ENCODE results near the gene TMEM131L. TPM values are rescaled to one million over a fixed set of nuclear protein-coding genes. Genes with fewer than 3 reads are reported as not detected.

Gene TMEM131L
- total and polyA plus RNA-seq, 8 donors, result 2.4 to 40.0 (median 13.6) TPM

DNA sequence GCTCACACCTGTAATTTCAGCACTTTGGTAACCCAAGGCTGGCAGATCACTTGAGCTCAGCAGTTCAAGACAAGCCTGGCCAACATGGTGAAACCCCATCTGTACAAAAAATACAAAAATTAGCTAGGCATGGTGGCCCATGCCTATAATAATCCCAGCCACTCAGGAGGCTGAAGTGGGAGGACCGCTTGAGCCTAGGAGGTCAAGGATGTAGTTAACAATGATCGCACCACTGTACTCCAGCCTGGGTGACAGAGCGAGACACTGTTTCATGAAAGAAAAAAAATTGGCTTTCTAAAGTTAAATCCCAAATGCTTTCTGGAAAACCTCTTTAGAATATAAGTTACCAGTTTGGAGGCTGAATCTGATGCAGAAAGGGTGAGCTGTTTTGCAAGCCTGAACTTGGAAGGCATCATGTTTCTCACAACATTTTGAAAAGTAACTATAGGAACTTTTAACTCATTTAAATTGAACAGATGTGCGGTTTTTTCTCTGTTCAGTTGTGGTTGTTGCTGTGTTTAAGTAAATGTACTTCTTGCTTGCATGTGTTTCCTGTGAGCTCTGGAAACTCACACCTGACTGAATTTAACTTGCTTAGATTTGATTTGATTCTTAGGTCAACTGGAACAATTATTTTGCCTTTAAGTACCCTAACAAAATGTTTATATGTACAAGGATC lies 39.8 kb upstream of the TMEM131L start:
- peak in 1 of 2 donors; percentile 44 for DNase-seq
- no peaks in the 10 kb centered on the region for H3K36me3 ChIP-seq
- no peak overlapping the region for H3K4me3 ChIP-seq
- TF ChIP-seq EP300 (IDR thresholded peaks at IDR 0.05) (no peak), POLR2A (IDR thresholded peaks at IDR 0.05) (no peak), POLR2AphosphoS5 (IDR thresholded peaks at IDR 0.05) (no peak)
- TF ChIP-seq, protein P1, sequence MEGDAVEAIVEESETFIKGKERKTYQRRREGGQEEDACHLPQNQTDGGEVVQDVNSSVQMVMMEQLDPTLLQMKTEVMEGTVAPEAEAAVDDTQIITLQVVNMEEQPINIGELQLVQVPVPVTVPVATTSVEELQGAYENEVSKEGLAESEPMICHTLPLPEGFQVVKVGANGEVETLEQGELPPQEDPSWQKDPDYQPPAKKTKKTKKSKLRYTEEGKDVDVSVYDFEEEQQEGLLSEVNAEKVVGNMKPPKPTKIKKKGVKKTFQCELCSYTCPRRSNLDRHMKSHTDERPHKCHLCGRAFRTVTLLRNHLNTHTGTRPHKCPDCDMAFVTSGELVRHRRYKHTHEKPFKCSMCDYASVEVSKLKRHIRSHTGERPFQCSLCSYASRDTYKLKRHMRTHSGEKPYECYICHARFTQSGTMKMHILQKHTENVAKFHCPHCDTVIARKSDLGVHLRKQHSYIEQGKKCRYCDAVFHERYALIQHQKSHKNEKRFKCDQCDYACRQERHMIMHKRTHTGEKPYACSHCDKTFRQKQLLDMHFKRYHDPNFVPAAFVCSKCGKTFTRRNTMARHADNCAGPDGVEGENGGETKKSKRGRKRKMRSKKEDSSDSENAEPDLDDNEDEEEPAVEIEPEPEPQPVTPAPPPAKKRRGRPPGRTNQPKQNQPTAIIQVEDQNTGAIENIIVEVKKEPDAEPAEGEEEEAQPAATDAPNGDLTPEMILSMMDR (IDR thresholded peaks at IDR 0.05), result no peak
- 82 to 91% (median 90%) methylated on average over 4 of the region's 4 CpGs for WGBS, 5 donors
- no peak overlapping the region for H3K27ac ChIP-seq
- no peaks in the 10 kb centered on the region for H3K9me3 ChIP-seq
- H3K27me3 ChIP-seq, result no peaks in the 10 kb centered on the region
- peaks cover 0 to 14% (median 2%) of the 10 kb centered on the region in 4 donors for H3K4me1 ChIP-seq
- intact Hi-C loops (cut with DNase I; ENCODE audit: low total_unique reads), result no loop called here

DNA sequence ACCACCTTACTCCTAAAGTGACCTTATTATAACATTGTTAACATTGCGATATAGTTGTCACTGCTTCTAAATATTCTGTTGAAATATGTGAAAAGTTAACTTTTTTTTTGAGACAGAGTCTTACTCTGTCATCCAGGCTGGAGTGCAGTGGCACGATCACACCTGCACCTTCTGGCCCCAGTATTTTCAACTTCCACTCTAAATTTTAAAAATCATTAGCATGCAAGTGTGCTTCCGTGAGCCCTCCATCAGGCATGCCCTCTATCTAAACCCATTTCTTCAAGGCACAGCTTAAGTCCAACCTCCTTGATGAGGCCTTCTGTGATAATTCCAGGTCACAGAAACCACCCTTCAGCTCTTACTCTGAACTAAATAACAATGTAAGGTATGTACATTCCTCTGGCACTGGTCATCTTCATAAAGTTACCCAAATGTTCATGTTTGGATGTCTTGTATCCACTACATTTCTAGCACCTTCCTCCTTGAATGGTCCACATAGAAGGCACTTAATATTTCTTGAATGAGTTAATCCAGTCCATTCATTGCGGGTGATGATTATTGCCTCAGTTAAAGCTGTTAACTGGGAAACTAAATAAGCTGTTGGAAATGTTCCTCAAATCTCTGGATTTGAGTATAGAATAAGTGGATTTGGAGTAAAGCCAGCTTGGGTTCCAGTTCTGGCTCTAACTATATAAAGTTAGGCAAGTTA lies 38.6 kb upstream of the TMEM131L start:
- no peak overlapping the region for H3K4me3 ChIP-seq
- no peak for DNase-seq
- 90 to 97% (median 93%) methylated on average over 4 of the region's 4 CpGs for WGBS, 5 donors
- H3K36me3 ChIP-seq, result no peaks in the 10 kb centered on the region
- no peaks in the 10 kb centered on the region for H3K27me3 ChIP-seq
- no peaks in the 10 kb centered on the region for H3K9me3 ChIP-seq
- TF ChIP-seq POLR2AphosphoS5 (IDR thresholded peaks at IDR 0.05) (no peak), POLR2A (IDR thresholded peaks at IDR 0.05) (no peak), EP300 (IDR thresholded peaks at IDR 0.05) (no peak)
- intact Hi-C loops (cut with DNase I; ENCODE audit: low total_unique reads), result no loop called here
- H3K27ac ChIP-seq, result no peak overlapping the region
- peaks cover 0 to 14% (median 2%) of the 10 kb centered on the region in 4 donors for H3K4me1 ChIP-seq

DNA sequence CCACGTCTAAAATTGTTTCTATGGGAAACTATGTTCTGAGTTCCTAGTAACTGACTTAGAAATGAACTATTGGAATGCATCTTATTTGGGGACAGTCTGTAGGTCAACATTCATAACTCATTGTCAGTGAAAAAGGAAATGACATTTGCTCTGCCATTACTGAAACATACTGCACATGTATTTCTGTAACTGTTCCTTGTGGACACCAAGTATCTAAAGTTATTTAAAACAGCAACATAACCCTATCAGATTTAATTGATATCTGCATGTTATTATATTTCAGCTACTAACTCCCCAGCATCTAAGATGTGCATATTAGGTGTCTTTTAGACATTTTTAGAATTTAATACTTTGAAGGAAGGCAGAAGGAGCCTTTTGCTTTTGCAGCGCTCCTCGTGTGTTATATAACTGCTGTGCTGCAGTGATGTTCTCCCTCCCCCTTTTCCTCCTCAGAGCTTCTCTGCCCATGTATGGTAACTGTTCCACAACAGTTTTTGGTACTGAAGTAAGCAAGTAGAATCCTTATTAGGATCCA lies 37.2 kb upstream of the TMEM131L start:
- WGBS, 5 donors, result 45 to 63% (median 59%) methylated on average over 3 of the region's 3 CpGs

DNA sequence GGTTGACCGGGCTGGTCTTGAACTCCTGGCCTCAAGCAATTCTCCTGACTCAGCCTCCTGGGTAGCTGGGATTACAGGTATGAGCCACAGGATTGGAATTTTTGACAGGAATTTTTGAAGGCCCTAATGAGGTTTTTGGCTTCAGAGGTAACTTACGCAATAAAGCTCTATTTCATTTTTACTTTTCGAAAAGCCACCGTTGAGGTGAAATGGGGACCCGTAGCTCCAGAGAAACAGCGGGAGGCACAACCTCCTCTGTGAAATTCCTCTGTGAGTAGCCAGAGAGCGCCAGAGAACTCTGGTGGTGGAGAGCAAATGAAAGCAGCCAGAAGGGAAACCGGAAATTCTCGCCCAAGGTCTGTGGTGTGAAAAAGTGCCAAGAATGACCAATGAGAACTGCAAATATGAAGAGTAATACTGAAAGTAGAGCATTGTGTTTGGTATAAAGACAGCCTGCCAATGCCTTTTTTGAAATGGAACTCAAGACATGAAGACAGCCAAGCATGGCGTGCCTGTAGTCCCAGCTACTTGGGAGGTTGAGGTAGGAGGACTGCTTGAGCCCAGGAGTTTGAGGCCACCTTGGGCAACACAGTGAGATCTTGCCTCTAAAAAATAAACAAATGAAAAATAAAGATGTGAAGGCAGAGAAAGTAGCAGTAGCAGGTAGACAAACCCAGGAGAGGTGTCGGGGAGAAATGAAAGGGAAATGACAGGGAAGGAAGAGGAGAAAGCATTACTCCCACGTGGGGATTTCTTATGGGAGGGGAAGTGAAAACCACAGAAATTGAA lies 33.0 kb upstream of the TMEM131L start:
- H3K4me3 ChIP-seq, result peak overlapping the region in 3 of 4 donors; percentile 10 to 23 (median 17)
- intact Hi-C loops (cut with DNase I; ENCODE audit: low total_unique reads), result loop anchor here (10.0 kb wide), 1 partner anchor 142 kb away; no protein-coding TSS in a partner anchor
- peak; percentile 83 for DNase-seq
- no peaks in the 10 kb centered on the region for H3K9me3 ChIP-seq
- peak overlapping the region; percentile 48 to 84 (median 70) for H3K27ac ChIP-seq
- TF ChIP-seq, protein P1 (IDR thresholded peaks at IDR 0.05), result peak in 5 of 7 experiments; percentile 50 to 93 (median 78)
- peak in 1 of 3 donors; percentile 60 for TF ChIP-seq POLR2AphosphoS5 (IDR thresholded peaks at IDR 0.05)
- no peak for TF ChIP-seq POLR2A (IDR thresholded peaks at IDR 0.05)
- H3K4me1 ChIP-seq, result peaks cover 6 to 21% (median 11%) of the 10 kb centered on the region in 4 donors
- WGBS, 5 donors, result 51 to 58% (median 56%) methylated on average over 12 of the region's 12 CpGs
- H3K27me3 ChIP-seq, result no peaks in the 10 kb centered on the region
- no peaks in the 10 kb centered on the region for H3K36me3 ChIP-seq

More for the DNA sequence above, 37.2 kb upstream of the TMEM131L start:
- intact Hi-C loops (cut with DNase I; ENCODE audit: low total_unique reads), result no loop called here
- DNase-seq, result peak in 1 of 2 donors; percentile 70
- H3K9me3 ChIP-seq, result no peaks in the 10 kb centered on the region
- TF ChIP-seq EP300 (IDR thresholded peaks at IDR 0.05) (no peak), POLR2A (IDR thresholded peaks at IDR 0.05) (no peak), POLR2AphosphoS5 (IDR thresholded peaks at IDR 0.05) (no peak)
- TF ChIP-seq, protein P1 (IDR thresholded peaks at IDR 0.05), result no peak
- H3K27me3 ChIP-seq, result no peaks in the 10 kb centered on the region
- no peak overlapping the region for H3K4me3 ChIP-seq
- H3K36me3 ChIP-seq, result no peaks in the 10 kb centered on the region
- H3K27ac ChIP-seq, result peak overlapping the region in 2 of 5 donors; percentile 14 to 61
- peaks cover 6 to 19% (median 11%) of the 10 kb centered on the region in 4 donors for H3K4me1 ChIP-seq
